ENCODE data around the gene DNAJB13.

The DNAJB13 gene

GRCh38 chr11:74018331-74019005, 67.6 kb downstream of the DNAJB13 start:
- DNase-seq, result no peak

GRCh38 chr11:74019104-74019738, 68.4 kb downstream of the DNAJB13 start:
- DNase-seq, result no peak

- DNase-seq, result no peak
Measured at GRCh38 chr11:74019860-74020259, 69.0 kb downstream of the DNAJB13 start.

Measured in activated gamma-delta T cell (primary cell).